ENCODE results near the gene UBXN7.
"Not testable (repeated sequence)": the region's sequence is repeated elsewhere in the genome, so short reads cannot be mapped to it uniquely, and the experiment has no call there.

GRCh38 chr3:196421668-196422067 lies 10.6 kb downstream of the UBXN7 start:
- not testable (repeated sequence) for TF ChIP-seq CTCF, POLR2A (IDR thresholded peaks at IDR 0.05)
